HepG2 (cell line): Measurements from ENCODE around the gene TGM1. TPM values are rescaled to one million over a fixed set of nuclear protein-coding genes. Genes with fewer than 3 reads are reported as not detected.
A peak's percentile ranks its signal among the peaks of the same experiment; 100 is the strongest.

Experiments used
- CEBPG ChIP-seq: IDR thresholded peaks from 2 replicates; pipeline ENCODE4 v1.6.1; 2016
- DRAP1 ChIP-seq: IDR thresholded peaks from 2 replicates; pipeline ENCODE4 v1.6.1; 2016; ENCODE audit warnings: missing genetic modification reagents, missing compliant biosample characterization
- EED ChIP-seq: sonication (generic); formaldehyde crosslinking; IDR thresholded peaks from 2 replicates; pipeline ENCODE4 v1.5.0; 2020; ENCODE audit warnings: mild to moderate bottlenecking, missing genetic modification reagents
- FOXP1 ChIP-seq, 2 experiments: fragments of 450-650 bp in 1 of 2; IDR thresholded peaks; 2 replicates each; pipeline ENCODE4 v1.6.1; 2017 to 2018; ENCODE audit warnings: antibody characterized with exemption in 1 of 2
- PITX1 ChIP-seq: sonication (generic); formaldehyde crosslinking; IDR thresholded peaks from 2 replicates; pipeline ENCODE4 v1.5.1; 2020; ENCODE audit warnings: mild to moderate bottlenecking, missing genetic modification reagents
- PRDM4 ChIP-seq: sonication (generic); formaldehyde crosslinking; IDR thresholded peaks from 2 replicates; pipeline ENCODE4 v1.9.0; 2021; ENCODE audit warnings: missing genetic modification reagents, borderline replicate concordance
- RARG ChIP-seq: sonication (generic); formaldehyde crosslinking; IDR thresholded peaks from 2 replicates; pipeline ENCODE4 v1.4.0; 2020; ENCODE audit warnings: low read depth, mild to moderate bottlenecking, missing genetic modification reagents
- RERE ChIP-seq: IDR thresholded peaks from 2 replicates; pipeline ENCODE4 v1.6.1; 2016; ENCODE audit warnings: low read depth, missing genetic modification reagents, missing compliant biosample characterization
- SCMH1 ChIP-seq: sonication (generic); formaldehyde crosslinking; IDR thresholded peaks from 2 replicates; pipeline ENCODE4 v1.9.0; 2021; ENCODE audit warnings: missing genetic modification reagents, mild to moderate bottlenecking, borderline replicate concordance
- SNAPC4 ChIP-seq: sonication (generic); formaldehyde crosslinking; IDR thresholded peaks from 2 replicates; pipeline ENCODE4 v1.4.0; 2020; ENCODE audit warnings: mild to moderate bottlenecking, missing genetic modification reagents
- SP140L ChIP-seq: sonication (generic); formaldehyde crosslinking; IDR thresholded peaks from 2 replicates; pipeline ENCODE4 v1.4.0; 2020; ENCODE audit warnings: missing genetic modification reagents, borderline replicate concordance
- TBP ChIP-seq: sonication (generic); formaldehyde crosslinking; IDR thresholded peaks from 2 replicates; pipeline ENCODE4 v1.5.0; 2020; ENCODE audit warnings: missing genetic modification reagents
- TOE1 ChIP-seq: sonication (generic); formaldehyde crosslinking; IDR thresholded peaks from 2 replicates; pipeline ENCODE4 v1.4.0; 2020; ENCODE audit warnings: mild to moderate bottlenecking, missing genetic modification reagents
- ZNF570 ChIP-seq: sonication (generic); formaldehyde crosslinking; IDR thresholded peaks from 2 replicates; pipeline ENCODE4 v1.4.0; 2020; ENCODE audit warnings: mild to moderate bottlenecking, missing genetic modification reagents, borderline replicate concordance
- ZNF615 ChIP-seq: sonication (generic); formaldehyde crosslinking; IDR thresholded peaks from 2 replicates; pipeline ENCODE4 v1.5.0; 2020; ENCODE audit warnings: mild to moderate bottlenecking, missing genetic modification reagents, borderline replicate concordance
- polyA plus RNA-seq, 8 experiments: library from polyadenylated mRNA; depleted of rRNA in 3 of 8; stranded (reverse) in 7 of 8; unstranded in 1 of 8; fragments of >200 nt; fragmentation: Illumina TruSeq in 4 of 8; extraction: Trizol in 4 of 8; gene quantifications; 2 replicates each; pipeline versions ENCODE4 v1.2.1 to v1.2.3, GENCODE V29; 2011 to 2016; ENCODE audit warnings: low read depth in 4 of 8, missing spikeins in 1 of 8, mixed read lengths in 1 of 8; ENCODE audit not compliant: insufficient read depth in 1 of 8
- total RNA-seq, 5 experiments: library from RNA; depleted of rRNA; stranded (reverse); fragments of >200 nt; fragmentation: Illumina TruSeq; extraction: Trizol; gene quantifications; 2 replicates each; pipeline ENCODE4 v1.2.3, GENCODE V29; 2016; ENCODE audit warnings: low read depth in 1 of 5

TGM1 gene
- total and polyA plus RNA-seq, 2 of the 13 experiments (the other 11 are each of a cell fraction or from before 2014, with no cell fraction given) = 3.2 to 10.6 TPM

- TF ChIP-seq PRDM4 (CRISPR knock-in tag) (peak; percentile 44; the same call in 1 of the 2 replicates), DRAP1 (CRISPR knock-in tag) (peak; percentile 82; the same call in 1 of the 2 replicates), TBP (CRISPR knock-in tag) (peak; percentile 99), TOE1 (peak; percentile 99), CEBPG (CRISPR knock-in tag) (peak; percentile 59), RERE (0 out of 2 replicates have a peak, but pooled peaks have one; percentile 80), PITX1 (peak; percentile 97), EED (CRISPR knock-in tag) (peak; percentile 99), ZNF570 (CRISPR knock-in tag) (peak; percentile 88; the same call in 1 of the 2 replicates), ZNF615 (CRISPR knock-in tag) (0 out of 2 replicates have a peak, but pooled peaks have one; percentile 59), FOXP1 (IDR thresholded peaks at IDR 0.05) (no peak), FOXP1 (CRISPR knock-in tag; IDR thresholded peaks at IDR 0.05) (peak; percentile 49), SP140L (CRISPR knock-in tag) (peak; percentile 94), SCMH1 (CRISPR knock-in tag) (no peak), SNAPC4 (CRISPR knock-in tag) (peak; percentile 96), RARG (CRISPR knock-in tag) (peak; percentile 69; the same call in 1 of the 2 replicates)
Measured at GRCh38 chr14:24271134-24271833, 8.3 kb upstream of the TGM1 start, which contains the start of gene RABGGTA (continued).
